ENCODE measurements around the gene TNRC6C. TPM values are rescaled to one million over a fixed set of nuclear protein-coding genes. Genes with fewer than 3 reads are reported as not detected.

Gene TNRC6C
- total and polyA plus RNA-seq, 5 donors = 8.6 to 32.8 (median 24.4) TPM

- Histone ChIP-seq H3K27ac (ENCODE audit: low read length) (peak overlapping the region; percentile 48), H3K27me3 (ENCODE audit: control insufficient read depth, insufficient read depth) (no peaks in the 10 kb centered on the region), H3K9me3 (ENCODE audit: control insufficient read depth, low read length) (no peaks in the 10 kb centered on the region), H3K4me3 (ENCODE audit: low read length) (no peak overlapping the region), H3K4me1 (ENCODE audit: control insufficient read depth, insufficient read depth, low read length) (peaks cover 13% of the 10 kb centered on the region)
- ATAC-seq = peak in 1 of 2 donors; percentile 23
- intact Hi-C loops (cut with DNase I) = no loop called here
- WGBS = 89% methylated on average over 7 of the region's 7 CpGs
- DNase-seq = no peak
Observed at GRCh38 chr17:77999413-78000173, 41.1 kb downstream of the TNRC6C start.

GRCh38 chr17:78000341-78000740 is 41.8 kb downstream of the TNRC6C start:
- Histone ChIP-seq H3K4me1 (ENCODE audit: control insufficient read depth, insufficient read depth, low read length) (peaks cover 10% of the 10 kb centered on the region), H3K9me3 (ENCODE audit: control insufficient read depth, low read length) (no peaks in the 10 kb centered on the region), H3K27me3 (ENCODE audit: control insufficient read depth, insufficient read depth) (no peaks in the 10 kb centered on the region), H3K27ac (ENCODE audit: low read length) (no peak overlapping the region), H3K4me3 (ENCODE audit: low read length) (no peak overlapping the region)
- WGBS = 50% methylated on average over 3 of the region's 3 CpGs
- intact Hi-C loops (cut with DNase I) = no loop called here
- peak; percentile 56 to 83 for ATAC-seq
- DNase-seq = no peak

GRCh38 chr17:78001182-78001581 is 42.7 kb downstream of the TNRC6C start:
- no peak for ATAC-seq
- Histone ChIP-seq H3K27ac (ENCODE audit: low read length) (no peak overlapping the region), H3K4me3 (ENCODE audit: low read length) (no peak overlapping the region), H3K9me3 (ENCODE audit: control insufficient read depth, low read length) (no peaks in the 10 kb centered on the region), H3K27me3 (ENCODE audit: control insufficient read depth, insufficient read depth) (no peaks in the 10 kb centered on the region), H3K4me1 (ENCODE audit: control insufficient read depth, insufficient read depth, low read length) (peaks cover 8% of the 10 kb centered on the region)
- no peak for DNase-seq
- intact Hi-C loops (cut with DNase I) = no loop called here
- WGBS = 43% methylated on average over 3 of the region's 3 CpGs

GRCh38 chr17:78001612-78002011 is 43.1 kb downstream of the TNRC6C start:
- no peaks in the 10 kb centered on the region for H3K27me3 ChIP-seq (ENCODE audit: control insufficient read depth, insufficient read depth)
- no peaks in the 10 kb centered on the region for H3K9me3 ChIP-seq (ENCODE audit: control insufficient read depth, low read length)
- no peak overlapping the region for H3K4me3 ChIP-seq (ENCODE audit: low read length)
- WGBS = 33% methylated on average over 3 of the region's 3 CpGs
- DNase-seq (no peak), ATAC-seq (no peak)
- intact Hi-C loops (cut with DNase I) = no loop called here
- peaks cover 8% of the 10 kb centered on the region for H3K4me1 ChIP-seq (ENCODE audit: control insufficient read depth, insufficient read depth, low read length)
- H3K27ac ChIP-seq (ENCODE audit: low read length) = no peak overlapping the region

- Histone ChIP-seq H3K27ac (ENCODE audit: low read length) (no peak overlapping the region), H3K27me3 (ENCODE audit: control insufficient read depth, insufficient read depth) (no peaks in the 10 kb centered on the region), H3K9me3 (ENCODE audit: control insufficient read depth, low read length) (no peaks in the 10 kb centered on the region), H3K4me1 (ENCODE audit: control insufficient read depth, insufficient read depth, low read length) (peaks cover 8% of the 10 kb centered on the region), H3K4me3 (ENCODE audit: low read length) (no peak overlapping the region)
- intact Hi-C loops (cut with DNase I) = no loop called here
- WGBS = 81% methylated on average over 4 of the region's 4 CpGs
- ATAC-seq (no peak), DNase-seq (no peak)
Observed at GRCh38 chr17:78002166-78002565, 43.7 kb downstream of the TNRC6C start.

GRCh38 chr17:78005452-78006171 is 47.1 kb downstream of the TNRC6C start:
- Histone ChIP-seq H3K27me3 (ENCODE audit: control insufficient read depth, insufficient read depth) (no peaks in the 10 kb centered on the region), H3K9me3 (ENCODE audit: control insufficient read depth, low read length) (no peaks in the 10 kb centered on the region), H3K4me1 (ENCODE audit: control insufficient read depth, insufficient read depth, low read length) (no peaks in the 10 kb centered on the region), H3K4me3 (ENCODE audit: low read length) (no peak overlapping the region), H3K27ac (ENCODE audit: low read length) (no peak overlapping the region)
- 82% methylated on average over 3 of the region's 3 CpGs for WGBS
- DNase-seq (no peak), ATAC-seq (no peak)
- intact Hi-C loops (cut with DNase I) = no loop called here

- Histone ChIP-seq H3K27ac (ENCODE audit: low read length) (no peak overlapping the region), H3K4me1 (ENCODE audit: control insufficient read depth, insufficient read depth, low read length) (no peaks in the 10 kb centered on the region), H3K9me3 (ENCODE audit: control insufficient read depth, low read length) (no peaks in the 10 kb centered on the region), H3K4me3 (ENCODE audit: low read length) (no peak overlapping the region), H3K27me3 (ENCODE audit: control insufficient read depth, insufficient read depth) (no peaks in the 10 kb centered on the region)
- ATAC-seq (no peak), DNase-seq (no peak)
- intact Hi-C loops (cut with DNase I) = no loop called here
Observed at GRCh38 chr17:78006338-78006737, 47.8 kb downstream of the TNRC6C start.

GRCh38 chr17:78007647-78008046 is 49.1 kb downstream of the TNRC6C start:
- H3K4me3 ChIP-seq (ENCODE audit: low read length) = no peak overlapping the region
- intact Hi-C loops (cut with DNase I) = no loop called here
- H3K27me3 ChIP-seq (ENCODE audit: control insufficient read depth, insufficient read depth) = no peaks in the 10 kb centered on the region
- H3K27ac ChIP-seq (ENCODE audit: low read length) = no peak overlapping the region
- no peaks in the 10 kb centered on the region for H3K9me3 ChIP-seq (ENCODE audit: control insufficient read depth, low read length)
- DNase-seq (no peak), ATAC-seq (no peak)
- 93% methylated on average over 2 of the region's 2 CpGs for WGBS
- H3K4me1 ChIP-seq (ENCODE audit: control insufficient read depth, insufficient read depth, low read length) = no peaks in the 10 kb centered on the region

- H3K9me3 ChIP-seq (ENCODE audit: control insufficient read depth, low read length) = no peaks in the 10 kb centered on the region
- ATAC-seq = no peak
- no peak overlapping the region for H3K27ac ChIP-seq (ENCODE audit: low read length)
- intact Hi-C loops (cut with DNase I) = loop anchor here (5.0 to 10.0 kb wide), 5 partner anchors 226 to 468 kb away; no protein-coding TSS in a partner anchor
- H3K4me1 ChIP-seq (ENCODE audit: control insufficient read depth, insufficient read depth, low read length) = peaks cover 3% of the 10 kb centered on the region
- no peak overlapping the region for H3K4me3 ChIP-seq (ENCODE audit: low read length)
- no peak for DNase-seq
- H3K27me3 ChIP-seq (ENCODE audit: control insufficient read depth, insufficient read depth) = no peaks in the 10 kb centered on the region
- WGBS = 59% methylated on average over 7 of the region's 7 CpGs
Observed at GRCh38 chr17:78010759-78011158, 52.3 kb downstream of the TNRC6C start.

GRCh38 chr17:78012428-78012827 is 53.9 kb downstream of the TNRC6C start:
- Histone ChIP-seq H3K4me3 (ENCODE audit: low read length) (no peak overlapping the region), H3K27ac (ENCODE audit: low read length) (no peak overlapping the region), H3K4me1 (ENCODE audit: control insufficient read depth, insufficient read depth, low read length) (peaks cover 3% of the 10 kb centered on the region), H3K27me3 (ENCODE audit: control insufficient read depth, insufficient read depth) (no peaks in the 10 kb centered on the region), H3K9me3 (ENCODE audit: control insufficient read depth, low read length) (no peaks in the 10 kb centered on the region)
- WGBS = 75% methylated on average over 1 of the region's 1 CpG
- intact Hi-C loops (cut with DNase I) = loop anchor here (5.0 to 10.0 kb wide), 5 partner anchors 228 to 470 kb away; no protein-coding TSS in a partner anchor
- ATAC-seq (no peak), DNase-seq (no peak)

- intact Hi-C loops (cut with DNase I) = loop anchor here (5.0 to 10.0 kb wide), 5 partner anchors 229 to 472 kb away; no protein-coding TSS in a partner anchor
- ATAC-seq (peak; percentile 69 to 70), DNase-seq (no peak)
- Histone ChIP-seq H3K27me3 (ENCODE audit: control insufficient read depth, insufficient read depth) (no peaks in the 10 kb centered on the region), H3K4me1 (ENCODE audit: control insufficient read depth, insufficient read depth, low read length) (peaks cover 3% of the 10 kb centered on the region), H3K9me3 (ENCODE audit: control insufficient read depth, low read length) (no peaks in the 10 kb centered on the region), H3K27ac (ENCODE audit: low read length) (no peak overlapping the region), H3K4me3 (ENCODE audit: low read length) (no peak overlapping the region)
- WGBS = 29% methylated on average over 4 of the region's 4 CpGs
Observed at GRCh38 chr17:78013683-78014467, 55.4 kb downstream of the TNRC6C start.

All from right cardiac atrium (tissue), 5 donors.